ENCODE measurements around the gene ZNF423.

- TF ChIP-seq EZH2 (IDR thresholded peaks at IDR 0.05; ENCODE audit: insufficient read depth, poor library complexity, severe bottlenecking) (no peak), EZH2phosphoT487 (IDR thresholded peaks at IDR 0.05; ENCODE audit: insufficient read depth, low read depth) (no peak)
Measured at GRCh38 chr16:49775018-49775417, 80.9 kb downstream of the ZNF423 start.

All from GM23248 (cell line).